Smooth muscle cell (in vitro differentiated cells): ENCODE measurements around the gene SLC39A10. TPM values are rescaled to one million over a fixed set of nuclear protein-coding genes. Genes with fewer than 3 reads are reported as not detected.

Source experiments
- DNase-seq: peaks from one replicate; lab custom pipeline; 2025; ENCODE audit not compliant: unreplicated experiment; lab: John Stamatoyannopoulos, UW
- H2AFZ ChIP-seq: fragments of 200-600 bp; sonication (generic); 2 replicates; pipeline ENCODE4 v1.6.0; 2016; ENCODE audit warnings: antibody characterized with exemption, low read depth, mild to moderate bottlenecking
- H3F3A ChIP-seq: fragments of 200-600 bp; sonication (generic); 2 replicates; pipeline ENCODE4 v1.6.0; 2017; ENCODE audit warnings: antibody characterized with exemption, low read depth
- H3K27ac ChIP-seq: fragments of 200-600 bp; sonication (generic); 2 replicates; pipeline ENCODE4 v1.5.1; 2016; ENCODE audit warnings: low read depth, mild to moderate bottlenecking
- H3K27me3 ChIP-seq: fragments of 200-600 bp; sonication (generic); 2 replicates; pipeline ENCODE4 v1.6.1; 2016; ENCODE audit warnings: low read depth, mild to moderate bottlenecking
- H3K36me3 ChIP-seq: fragments of 200-600 bp; sonication (generic); 2 replicates; pipeline ENCODE4 v1.5.1; 2016; ENCODE audit warnings: low read depth
- H3K4me1 ChIP-seq: fragments of 200-600 bp; sonication (generic); 2 replicates; pipeline ENCODE4 v1.5.1; 2016; ENCODE audit warnings: low read depth
- H3K4me2 ChIP-seq: fragments of 200-600 bp; sonication (generic); 2 replicates; pipeline ENCODE4 v1.6.0; 2016; ENCODE audit warnings: mild to moderate bottlenecking
- H3K4me3 ChIP-seq: fragments of 200-600 bp; sonication (generic); 2 replicates; pipeline ENCODE4 v1.5.1; 2016; ENCODE audit warnings: mild to moderate bottlenecking
- H3K79me2 ChIP-seq: fragments of 200-600 bp; sonication (generic); 2 replicates; pipeline ENCODE4 v1.6.0; 2016; ENCODE audit warnings: low read depth, mild to moderate bottlenecking
- H3K9ac ChIP-seq: fragments of 200-600 bp; sonication (generic); 2 replicates; pipeline ENCODE4 v1.6.0; 2016; ENCODE audit warnings: low read depth
- H3K9me3 ChIP-seq: fragments of 200-600 bp; sonication (generic); replicated peaks from 2 replicates; pipeline ENCODE4 v1.5.1; 2016; ENCODE audit warnings: low read depth
- H4K20me1 ChIP-seq: fragments of 200-600 bp; sonication (generic); 2 replicates; pipeline ENCODE4 v1.6.0; 2016; ENCODE audit warnings: low read depth
- WGBS: methylation state at CpG from one replicate; pipeline ENCODE4 v1.1.7; 2016; ENCODE audit warnings: low lambda C conversion rate; 5-methylcytosine and 5-hydroxymethylcytosine counted together
- polyA plus RNA-seq: library from polyadenylated mRNA; unstranded; fragments of >200 nt; fragmentation: Nextera tagmentation; extraction: Ambion mirVana; gene quantifications from 2 replicates; pipeline ENCODE4 v1.2.1, GENCODE V29; 2016
- total RNA-seq: library from RNA; depleted of rRNA; stranded (reverse); fragments of >200 nt; gene quantifications from 2 replicates; pipeline ENCODE4 v1.2.3, GENCODE V29; 2014
- TF ChIP-seq, protein P1 (sequence below): fragments of 200-600 bp; sonication (generic); IDR thresholded peaks from 2 replicates; pipeline ENCODE4 v1.5.1; 2017; ENCODE audit warnings: borderline replicate concordance, mild to moderate bottlenecking, antibody characterized with exemption; ENCODE audit not compliant: insufficient read depth, poor library complexity, severe bottlenecking

The SLC39A10 gene
- total and polyA plus RNA-seq, 2 experiments from 2014 or later, result 15.6 to 81.2 TPM

DNA sequence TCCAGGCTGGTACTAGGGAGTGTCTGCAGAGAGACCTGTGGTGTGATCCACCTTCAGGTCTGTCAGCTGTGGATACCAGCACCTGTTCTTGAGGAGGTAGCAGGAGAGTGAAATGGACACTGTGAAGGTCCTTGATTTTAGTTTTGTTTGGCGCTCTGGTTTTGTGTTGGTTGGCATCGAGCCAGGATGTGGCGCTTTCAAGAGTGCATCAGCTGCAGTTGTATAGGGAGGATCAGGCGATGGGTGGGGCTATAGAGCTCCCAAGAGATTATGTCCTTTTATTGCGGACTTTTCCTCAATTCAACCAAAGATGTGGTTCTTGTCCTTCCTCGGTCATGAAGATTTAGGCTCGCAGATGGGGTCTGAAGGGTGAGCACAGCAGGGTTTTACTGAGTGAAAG, 37.5 kb downstream of the SLC39A10 start:
- peaks cover 76% of the 10 kb centered on the region for H3K79me2 ChIP-seq
- 93% methylated on average over 7 of the region's 7 CpGs for WGBS
- H3K9me3 ChIP-seq, result no peaks in the 10 kb centered on the region
- no peak overlapping the region for H3K4me3 ChIP-seq
- peaks cover 49% of the 10 kb centered on the region for H4K20me1 ChIP-seq
- H3K9ac ChIP-seq, result no peak overlapping the region
- no peaks in the 10 kb centered on the region for H3K27me3 ChIP-seq
- H3F3A ChIP-seq, result no peaks in the 10 kb centered on the region
- TF ChIP-seq, protein P1, sequence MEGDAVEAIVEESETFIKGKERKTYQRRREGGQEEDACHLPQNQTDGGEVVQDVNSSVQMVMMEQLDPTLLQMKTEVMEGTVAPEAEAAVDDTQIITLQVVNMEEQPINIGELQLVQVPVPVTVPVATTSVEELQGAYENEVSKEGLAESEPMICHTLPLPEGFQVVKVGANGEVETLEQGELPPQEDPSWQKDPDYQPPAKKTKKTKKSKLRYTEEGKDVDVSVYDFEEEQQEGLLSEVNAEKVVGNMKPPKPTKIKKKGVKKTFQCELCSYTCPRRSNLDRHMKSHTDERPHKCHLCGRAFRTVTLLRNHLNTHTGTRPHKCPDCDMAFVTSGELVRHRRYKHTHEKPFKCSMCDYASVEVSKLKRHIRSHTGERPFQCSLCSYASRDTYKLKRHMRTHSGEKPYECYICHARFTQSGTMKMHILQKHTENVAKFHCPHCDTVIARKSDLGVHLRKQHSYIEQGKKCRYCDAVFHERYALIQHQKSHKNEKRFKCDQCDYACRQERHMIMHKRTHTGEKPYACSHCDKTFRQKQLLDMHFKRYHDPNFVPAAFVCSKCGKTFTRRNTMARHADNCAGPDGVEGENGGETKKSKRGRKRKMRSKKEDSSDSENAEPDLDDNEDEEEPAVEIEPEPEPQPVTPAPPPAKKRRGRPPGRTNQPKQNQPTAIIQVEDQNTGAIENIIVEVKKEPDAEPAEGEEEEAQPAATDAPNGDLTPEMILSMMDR, result no peak
- DNase-seq, result no peak
- H3K27ac ChIP-seq, result no peak overlapping the region
- H3K4me2 ChIP-seq, result no peak overlapping the region
- no peaks in the 10 kb centered on the region for H3K4me1 ChIP-seq
- no peaks in the 10 kb centered on the region for H3K36me3 ChIP-seq
- H2AFZ ChIP-seq, result no peak overlapping the region

DNA sequence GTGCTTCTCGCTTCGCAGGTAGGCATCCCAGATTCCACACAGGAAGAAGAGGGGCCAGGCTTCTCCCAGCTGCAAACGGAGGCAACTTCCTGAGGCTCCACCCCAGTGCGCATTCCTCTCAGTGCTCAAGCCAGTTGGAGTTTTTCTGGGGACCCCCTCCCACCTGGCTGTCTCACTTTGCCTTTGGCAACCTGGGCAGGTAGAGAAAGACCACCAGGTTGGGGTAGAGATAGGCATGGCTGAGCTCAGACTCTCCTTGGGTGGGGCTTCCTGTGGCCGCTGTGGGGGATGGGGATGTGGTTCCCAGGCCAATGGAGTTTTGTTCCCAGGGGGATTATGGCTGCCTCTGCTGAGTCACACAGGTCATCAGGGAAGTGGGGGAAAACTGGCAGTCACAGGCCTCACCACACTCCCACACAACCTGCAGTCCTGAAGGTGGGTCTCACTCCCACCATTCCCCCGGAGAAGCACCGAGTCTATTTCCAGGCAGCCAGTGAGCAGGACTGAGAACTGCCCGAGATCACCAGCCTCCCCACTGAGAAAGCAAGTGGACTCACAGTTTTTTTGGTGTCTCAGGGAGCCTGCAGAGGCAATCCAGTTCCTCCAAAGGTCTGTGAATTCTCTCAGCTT, 38.1 kb downstream of the SLC39A10 start:
- no peak for DNase-seq
- Histone ChIP-seq H3K36me3 (peaks cover under 1% of the 10 kb centered on the region), H3K4me2 (no peak overlapping the region), H3K9me3 (peaks cover 4% of the 10 kb centered on the region), H3K27ac (no peak overlapping the region), H3K4me1 (no peaks in the 10 kb centered on the region), H3K27me3 (no peaks in the 10 kb centered on the region), H4K20me1 (peaks cover 49% of the 10 kb centered on the region), H3K79me2 (peaks cover 75% of the 10 kb centered on the region), H3K9ac (no peak overlapping the region), H3K4me3 (no peak overlapping the region), H2AFZ (no peak overlapping the region), H3F3A (no peaks in the 10 kb centered on the region)
- TF ChIP-seq, protein P1, result no peak
- 82% methylated on average over 8 of the region's 8 CpGs for WGBS

DNA sequence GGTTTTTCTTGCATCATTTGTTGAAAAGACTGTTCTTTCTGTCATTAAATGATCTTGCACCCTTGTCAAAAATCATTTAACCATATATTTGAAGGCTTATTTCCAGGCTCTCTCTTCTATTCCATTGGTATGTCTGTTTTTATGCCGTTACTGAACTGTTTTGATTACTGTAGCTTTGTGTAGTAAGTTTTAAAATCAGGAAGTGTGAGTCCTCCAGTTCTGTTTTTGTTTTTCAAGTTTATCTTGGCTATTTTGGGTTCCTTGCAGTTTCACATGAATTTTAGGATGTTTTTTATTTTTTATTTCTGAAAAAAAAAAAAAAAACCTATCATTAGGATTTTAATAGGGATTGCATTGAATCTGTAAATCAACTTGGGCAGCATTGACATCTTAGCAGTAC, 39.0 kb downstream of the SLC39A10 start:
- H3K9ac ChIP-seq, result no peak overlapping the region
- WGBS, result 97% methylated on average over 1 of the region's 1 CpG
- H2AFZ ChIP-seq, result no peak overlapping the region
- no peaks in the 10 kb centered on the region for H3K4me1 ChIP-seq
- H4K20me1 ChIP-seq, result peaks cover 49% of the 10 kb centered on the region
- DNase-seq, result no peak
- no peak overlapping the region for H3K27ac ChIP-seq
- peaks cover 8% of the 10 kb centered on the region for H3K9me3 ChIP-seq
- H3K79me2 ChIP-seq, result peaks cover 66% of the 10 kb centered on the region
- no peak overlapping the region for H3K4me2 ChIP-seq
- TF ChIP-seq, protein P1, result no peak
- H3F3A ChIP-seq, result no peaks in the 10 kb centered on the region
- H3K27me3 ChIP-seq, result no peaks in the 10 kb centered on the region
- H3K36me3 ChIP-seq, result peaks cover 6% of the 10 kb centered on the region
- no peak overlapping the region for H3K4me3 ChIP-seq

DNA sequence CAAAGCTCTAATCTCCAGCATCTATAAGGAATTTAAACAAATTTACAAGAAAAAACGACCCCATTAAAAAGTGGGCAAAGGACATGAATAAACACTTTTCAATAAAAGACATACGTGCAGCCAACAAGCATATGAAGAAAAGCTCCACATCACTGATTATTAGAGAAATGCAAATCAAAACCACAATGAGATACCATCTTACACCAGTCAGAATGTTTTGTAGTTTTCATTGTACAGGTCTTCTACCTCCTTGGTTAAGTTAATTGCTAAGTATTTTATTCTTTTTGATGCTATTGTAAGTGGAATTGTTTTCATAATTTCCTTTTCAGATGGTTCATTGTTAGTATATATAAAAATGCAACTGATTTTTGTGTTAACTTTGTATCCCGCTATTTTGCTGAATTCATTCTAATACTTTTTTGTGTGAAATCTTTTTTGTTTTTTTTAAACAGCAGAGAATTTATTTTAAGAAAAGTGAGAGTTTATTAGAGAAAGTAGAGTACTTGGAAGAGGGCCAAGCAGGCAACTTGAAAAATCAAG, 40.7 kb downstream of the SLC39A10 start:
- Histone ChIP-seq H3K9ac (no peak overlapping the region), H3K36me3 (peaks cover 6% of the 10 kb centered on the region), H3K27me3 (no peaks in the 10 kb centered on the region), H3F3A (no peaks in the 10 kb centered on the region), H3K4me1 (no peaks in the 10 kb centered on the region), H2AFZ (no peak overlapping the region), H4K20me1 (peaks cover 46% of the 10 kb centered on the region), H3K27ac (no peak overlapping the region), H3K9me3 (peaks cover 8% of the 10 kb centered on the region), H3K79me2 (peaks cover 65% of the 10 kb centered on the region), H3K4me2 (no peak overlapping the region), H3K4me3 (no peak overlapping the region)
- TF ChIP-seq, protein P1, result no peak
- no peak for DNase-seq
- 88% methylated on average over 3 of the region's 3 CpGs for WGBS
